ENCODE measurements around the gene ERP27.

Gene ERP27

GRCh38 chr12:14962797-14963196 is 24.5 kb upstream of the ERP27 start:
- Histone ChIP-seq H3K4me3 (ENCODE audit: low read depth, low read length) (no peak overlapping the region), H3K27ac (no peak overlapping the region)
- no peak for DNase-seq

GRCh38 chr12:14962153-14962539 is 23.8 kb upstream of the ERP27 start:
- no peak for TF ChIP-seq CTCF (IDR thresholded peaks at IDR 0.05; ENCODE audit: low read depth, low read length, missing control alignments)
- H3K4me3 ChIP-seq (ENCODE audit: low read depth, low read length) = no peak overlapping the region
- in situ Hi-C loops (cut with HindIII; ENCODE audit: low pct_ligation_motif_present, low sequenced_read_pairs) = no loop called here
- no peak overlapping the region for H3K27ac ChIP-seq
- no peaks in the 10 kb centered on the region for H3K36me3 ChIP-seq (replicated peaks)
- H3K27me3 ChIP-seq (replicated peaks) = no peaks in the 10 kb centered on the region
- no peak for DNase-seq

More at GRCh38 chr12:14962797-14963196, 24.5 kb upstream of the ERP27 start:
- Histone ChIP-seq H3K36me3 (replicated peaks) (no peaks in the 10 kb centered on the region), H3K27me3 (replicated peaks) (no peaks in the 10 kb centered on the region)
- in situ Hi-C loops (cut with HindIII; ENCODE audit: low pct_ligation_motif_present, low sequenced_read_pairs) = no loop called here
- TF ChIP-seq CTCF (IDR thresholded peaks at IDR 0.05; ENCODE audit: low read depth, low read length, missing control alignments) = no peak

GRCh38 chr12:14961466-14962152 is 23.3 kb upstream of the ERP27 start, which contains the start of gene ARHGDIB:
Gene ARHGDIB (minus strand): TSS chr12:14961601. CDS start chr12:14950712, 10,889 bp downstream.
- no peaks in the 10 kb centered on the region for H3K36me3 ChIP-seq (replicated peaks)
- no peaks in the 10 kb centered on the region for H3K27me3 ChIP-seq (replicated peaks)
- DNase-seq = no peak
- H3K27ac ChIP-seq = peak within 1 kb of the TSS; percentile 69
- no peak for TF ChIP-seq CTCF (IDR thresholded peaks at IDR 0.05; ENCODE audit: low read depth, low read length, missing control alignments)
- in situ Hi-C loops (cut with HindIII; ENCODE audit: low pct_ligation_motif_present, low sequenced_read_pairs) = no loop called here
- peak within 1 kb of the TSS; percentile 48 for H3K4me3 ChIP-seq (ENCODE audit: low read depth, low read length)

- no peak for TF ChIP-seq CTCF (IDR thresholded peaks at IDR 0.05; ENCODE audit: low read depth, low read length, missing control alignments)
- Histone ChIP-seq H3K27ac (peak overlapping the region; percentile 69), H3K36me3 (replicated peaks) (no peaks in the 10 kb centered on the region), H3K4me3 (ENCODE audit: low read depth, low read length) (peak overlapping the region; percentile 48), H3K27me3 (replicated peaks) (no peaks in the 10 kb centered on the region)
- in situ Hi-C loops (cut with HindIII; ENCODE audit: low pct_ligation_motif_present, low sequenced_read_pairs) = no loop called here
- DNase-seq = no peak
Observed at GRCh38 chr12:14960548-14961465, 22.5 kb upstream of the ERP27 start.

GRCh38 chr12:14959916-14960496 is 21.7 kb upstream of the ERP27 start:
- Histone ChIP-seq H3K4me3 (ENCODE audit: low read depth, low read length) (no peak overlapping the region), H3K27ac (peak overlapping the region; percentile 69), H3K27me3 (replicated peaks) (no peaks in the 10 kb centered on the region), H3K36me3 (replicated peaks) (no peaks in the 10 kb centered on the region)
- in situ Hi-C loops (cut with HindIII; ENCODE audit: low pct_ligation_motif_present, low sequenced_read_pairs) = no loop called here
- TF ChIP-seq CTCF (IDR thresholded peaks at IDR 0.05; ENCODE audit: low read depth, low read length, missing control alignments) = no peak
- no peak for DNase-seq

Measured in brain microvascular endothelial cell (primary cell).